ENCODE measurements around the gene SLAMF9. TPM values are rescaled to one million over a fixed set of nuclear protein-coding genes. Genes with fewer than 3 reads are reported as not detected.

SLAMF9 gene
- not detected for total RNA-seq

DNA sequence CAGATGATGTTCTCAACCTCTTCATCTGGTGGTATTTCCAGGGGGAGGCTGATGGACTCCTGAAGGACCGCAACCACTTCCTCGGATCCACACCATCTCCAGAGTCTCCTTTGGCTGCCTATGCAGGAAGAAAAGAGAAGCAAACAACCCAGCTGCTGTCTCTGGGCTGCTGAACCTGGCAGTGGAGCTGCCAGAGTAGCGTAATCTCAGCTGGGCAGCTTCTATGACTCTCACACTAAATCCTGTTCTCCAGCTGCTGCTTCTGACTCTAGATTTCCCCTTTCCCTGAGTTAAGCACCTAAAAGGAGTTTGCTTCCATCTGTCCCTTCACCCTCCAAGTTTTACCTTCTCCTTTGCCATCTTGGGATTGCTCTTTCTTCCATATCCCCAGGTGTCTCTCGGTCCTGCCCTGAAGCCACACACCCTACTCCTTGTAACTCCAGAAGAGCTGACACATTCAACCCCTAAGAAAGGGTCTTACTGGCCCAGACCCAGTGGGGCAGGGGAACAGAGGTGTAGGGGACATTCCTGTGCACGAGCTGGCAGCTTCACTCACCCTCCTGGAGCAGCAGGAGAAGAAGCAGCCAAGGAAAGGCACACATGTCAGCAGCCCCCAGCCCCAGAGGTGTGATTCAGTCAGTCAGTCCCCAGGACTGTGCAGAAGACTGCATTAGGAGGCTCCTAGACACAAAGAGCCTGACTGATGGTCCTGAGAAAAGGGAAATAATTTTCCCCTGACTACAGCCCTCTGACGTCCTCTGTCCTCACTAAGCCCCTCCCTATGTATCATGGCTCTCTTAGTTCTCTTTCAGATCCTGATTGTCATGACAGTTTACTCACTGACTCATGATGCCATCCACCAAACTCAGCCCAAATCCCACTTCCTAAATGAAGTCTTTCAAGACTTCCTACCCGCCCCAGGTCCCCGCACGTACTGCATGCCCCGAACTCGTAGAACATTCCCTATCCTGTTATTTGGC lies at the start of gene SLAMF9:
TSS of gene SLAMF9 (minus strand) at position 702 of the 980 bp plus-strand sequence. CDS start at position 602, 100 bp downstream.
- peaks cover 2% of the 10 kb centered on the region for H3K4me1 Mint-ChIP-seq (ENCODE audit: low read depth)
- TF ChIP-seq, protein P1, sequence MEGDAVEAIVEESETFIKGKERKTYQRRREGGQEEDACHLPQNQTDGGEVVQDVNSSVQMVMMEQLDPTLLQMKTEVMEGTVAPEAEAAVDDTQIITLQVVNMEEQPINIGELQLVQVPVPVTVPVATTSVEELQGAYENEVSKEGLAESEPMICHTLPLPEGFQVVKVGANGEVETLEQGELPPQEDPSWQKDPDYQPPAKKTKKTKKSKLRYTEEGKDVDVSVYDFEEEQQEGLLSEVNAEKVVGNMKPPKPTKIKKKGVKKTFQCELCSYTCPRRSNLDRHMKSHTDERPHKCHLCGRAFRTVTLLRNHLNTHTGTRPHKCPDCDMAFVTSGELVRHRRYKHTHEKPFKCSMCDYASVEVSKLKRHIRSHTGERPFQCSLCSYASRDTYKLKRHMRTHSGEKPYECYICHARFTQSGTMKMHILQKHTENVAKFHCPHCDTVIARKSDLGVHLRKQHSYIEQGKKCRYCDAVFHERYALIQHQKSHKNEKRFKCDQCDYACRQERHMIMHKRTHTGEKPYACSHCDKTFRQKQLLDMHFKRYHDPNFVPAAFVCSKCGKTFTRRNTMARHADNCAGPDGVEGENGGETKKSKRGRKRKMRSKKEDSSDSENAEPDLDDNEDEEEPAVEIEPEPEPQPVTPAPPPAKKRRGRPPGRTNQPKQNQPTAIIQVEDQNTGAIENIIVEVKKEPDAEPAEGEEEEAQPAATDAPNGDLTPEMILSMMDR (IDR thresholded peaks at IDR 0.05), result no peak
- no peak within 1 kb of the TSS for H3K4me3 Mint-ChIP-seq
- DNase-seq (no peak), ATAC-seq (no peak)
- intact Hi-C loops (cut with micrococcal nuclease), result no loop called here
- CTCF ChIA-PET, result interaction anchor here (0.9 to 8.4 kb wide), 5 partner anchors 8 to 740 kb away, joined by 3 to 70 read pairs (median 3); no protein-coding TSS in a partner anchor
- no peaks in the 10 kb centered on the region for H3K9me3 Mint-ChIP-seq
- POLR2A ChIA-PET, result interaction anchor here (1.3 to 1.4 kb wide), 2 partner anchors 29 to 31 kb away, joined by 3 to 4 read pairs; partner anchors contain the start of gene TAGLN2
- peaks cover 10% of the 10 kb centered on the region for H3K27me3 Mint-ChIP-seq
- no peak within 1 kb of the TSS for H3K27ac Mint-ChIP-seq
- no peaks in the 10 kb centered on the region for H3K36me3 Mint-ChIP-seq (ENCODE audit: low read depth)

DNA sequence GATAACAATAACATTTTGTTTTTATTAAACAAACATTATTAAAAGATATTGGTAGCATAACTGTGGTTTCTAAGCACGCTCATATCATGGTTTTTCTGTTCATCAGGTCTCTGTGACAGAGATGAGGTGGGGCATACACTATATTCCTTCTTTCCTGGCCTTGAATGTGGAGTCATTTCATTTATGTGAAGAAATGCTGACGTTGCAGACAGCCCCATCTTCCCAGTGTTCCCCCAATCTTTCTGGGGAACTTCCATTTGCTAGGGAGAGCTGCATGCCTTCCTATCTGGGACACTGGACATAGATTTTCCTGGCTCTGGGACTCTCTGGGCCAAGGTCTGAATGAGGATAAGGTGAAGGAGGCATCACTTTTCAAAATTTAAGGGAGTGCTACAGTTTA lies 47.4 kb upstream of the SLAMF9 start:
- no peak for DNase-seq

DNA sequence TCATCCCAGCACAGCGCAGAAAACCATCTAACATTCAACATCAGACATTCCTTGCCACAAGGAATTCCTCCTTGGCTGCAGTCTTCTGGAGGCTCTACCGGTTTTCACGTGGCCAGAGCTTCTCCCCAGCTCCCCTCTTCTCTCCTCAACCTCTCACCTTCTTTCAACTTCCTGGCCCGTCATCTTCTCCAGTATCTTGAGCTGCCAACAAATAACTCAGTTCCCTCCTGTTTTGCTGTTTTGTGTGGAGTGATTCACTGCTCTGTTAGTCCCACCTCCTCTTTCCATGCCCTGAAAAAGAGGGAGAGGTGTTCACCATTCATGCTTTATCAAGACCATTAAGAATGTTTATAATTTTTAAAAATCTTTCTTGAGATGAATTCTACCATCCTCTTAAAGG lies 45.2 kb upstream of the SLAMF9 start:
- ChIA-PET CTCF (interaction anchor here (0.6 to 14.6 kb wide), 6 partner anchors 8 to 107 kb away, joined by 3 to 374 read pairs (median 3); partner anchors contain the start of gene TAGLN2), POLR2A (no interaction called here)
- TF ChIP-seq, protein P1 (IDR thresholded peaks at IDR 0.05), result no peak
- intact Hi-C loops (cut with micrococcal nuclease), result no loop called here
- Mint-ChIP-seq H3K36me3 (ENCODE audit: low read depth) (no peaks in the 10 kb centered on the region), H3K27me3 (peaks cover 11% of the 10 kb centered on the region), H3K27ac (no peak overlapping the region), H3K4me1 (ENCODE audit: low read depth) (no peaks in the 10 kb centered on the region), H3K4me3 (no peak overlapping the region), H3K9me3 (no peaks in the 10 kb centered on the region)
- DNase-seq (no peak), ATAC-seq (no peak)

More for the DNA sequence above, 47.4 kb upstream of the SLAMF9 start:
- no peak overlapping the region for H3K27ac Mint-ChIP-seq
- intact Hi-C loops (cut with micrococcal nuclease), result no loop called here
- H3K4me1 Mint-ChIP-seq (ENCODE audit: low read depth), result no peaks in the 10 kb centered on the region
- no peak overlapping the region for H3K4me3 Mint-ChIP-seq
- ChIA-PET CTCF (interaction anchor here (1.1 to 14.6 kb wide), 4 partner anchors 13 to 77 kb away, joined by 3 to 374 read pairs (median 74); partner anchors contain the start of genes IGSF9 and TAGLN2), POLR2A (interaction anchor here (1.3 kb wide), 1 partner anchor 16 kb away, joined by 4 read pairs; no protein-coding TSS in a partner anchor)
- TF ChIP-seq, protein P1 (IDR thresholded peaks at IDR 0.05), result no peak
- peaks cover 9% of the 10 kb centered on the region for H3K27me3 Mint-ChIP-seq
- ATAC-seq, result no peak
- no peaks in the 10 kb centered on the region for H3K36me3 Mint-ChIP-seq (ENCODE audit: low read depth)
- H3K9me3 Mint-ChIP-seq, result no peaks in the 10 kb centered on the region

DNA sequence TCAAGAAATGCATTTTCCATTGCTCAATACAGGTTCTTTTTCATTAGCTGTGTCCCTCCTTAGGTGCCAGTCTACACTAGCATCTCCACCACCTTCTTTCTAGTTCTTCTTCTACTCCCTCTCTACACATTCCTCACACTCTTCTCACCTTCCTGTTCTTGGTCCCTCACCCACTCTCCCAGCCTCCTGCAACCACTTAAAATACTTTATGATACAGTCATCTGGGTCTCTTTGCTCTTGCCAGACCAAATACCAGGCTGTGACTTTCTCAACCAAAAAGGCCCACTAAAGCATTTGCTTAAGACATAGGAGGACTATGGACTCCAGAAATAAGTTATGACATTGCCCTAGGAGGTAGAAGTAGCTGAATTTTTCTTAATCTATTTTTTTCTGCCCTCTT lies 42.6 kb upstream of the SLAMF9 start:
- intact Hi-C loops (cut with micrococcal nuclease), result no loop called here
- Mint-ChIP-seq H3K36me3 (ENCODE audit: low read depth) (no peaks in the 10 kb centered on the region), H3K4me1 (ENCODE audit: low read depth) (peaks cover 1% of the 10 kb centered on the region), H3K9me3 (no peaks in the 10 kb centered on the region), H3K4me3 (no peak overlapping the region), H3K27ac (no peak overlapping the region), H3K27me3 (peaks cover 11% of the 10 kb centered on the region)
- no peak for DNase-seq
- ChIA-PET CTCF (interaction anchor here (1.7 kb wide), 1 partner anchor 10 kb away, joined by 10 read pairs; no protein-coding TSS in a partner anchor), POLR2A (no interaction called here)
- TF ChIP-seq, protein P1 (IDR thresholded peaks at IDR 0.05), result no peak
- ATAC-seq, result no peak

All from activated CD8-positive, alpha-beta T cell treated with anti-CD3 and anti-CD28 coated beads for 36 hours (primary cell).